Hindlimb muscle (tissue), 1 donor: ENCODE results near the gene SDF2. TPM values are rescaled to one million over a fixed set of nuclear protein-coding genes. Genes with fewer than 3 reads are reported as not detected.
A peak's percentile ranks its signal among the peaks of the same experiment; 100 is the strongest.
"Not testable (repeated sequence)": the region's sequence is repeated elsewhere in the genome, so short reads cannot be mapped to it uniquely, and the experiment has no call there.

Source experiments
- DNase-seq: peaks from one replicate; pipeline ENCODE4 v3.0.0-alpha.2; 2013
- polyA plus RNA-seq: library from polyadenylated mRNA; unstranded; fragments of 120-200 nt; gene quantifications from one replicate; pipeline ENCODE4 v1.2.1, GENCODE V29; 2013; ENCODE audit not compliant: insufficient read length

The SDF2 gene
- polyA plus RNA-seq, 1 donor, result 39.5 TPM

DNA sequence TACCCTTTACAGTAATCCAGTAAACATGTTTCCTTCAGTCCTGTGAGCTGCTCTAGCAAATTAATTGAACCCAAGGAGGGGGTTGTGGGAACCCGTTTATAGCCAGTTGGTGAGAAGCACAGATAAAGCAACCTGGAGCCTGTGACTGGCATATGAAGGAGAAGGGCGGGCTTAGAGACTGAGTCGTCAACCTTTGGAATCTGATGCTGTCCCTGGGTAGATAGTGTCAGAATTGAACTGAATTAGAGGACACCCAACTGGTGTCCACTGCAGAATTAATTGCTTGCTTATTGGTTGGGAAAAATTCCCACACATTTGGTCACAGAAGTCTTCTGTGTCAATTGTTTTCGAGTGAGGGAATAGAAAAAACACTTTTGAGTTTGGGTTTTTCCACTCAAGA, 34.9 kb downstream of the SDF2 start:
- DNase-seq, result no peak

DNA sequence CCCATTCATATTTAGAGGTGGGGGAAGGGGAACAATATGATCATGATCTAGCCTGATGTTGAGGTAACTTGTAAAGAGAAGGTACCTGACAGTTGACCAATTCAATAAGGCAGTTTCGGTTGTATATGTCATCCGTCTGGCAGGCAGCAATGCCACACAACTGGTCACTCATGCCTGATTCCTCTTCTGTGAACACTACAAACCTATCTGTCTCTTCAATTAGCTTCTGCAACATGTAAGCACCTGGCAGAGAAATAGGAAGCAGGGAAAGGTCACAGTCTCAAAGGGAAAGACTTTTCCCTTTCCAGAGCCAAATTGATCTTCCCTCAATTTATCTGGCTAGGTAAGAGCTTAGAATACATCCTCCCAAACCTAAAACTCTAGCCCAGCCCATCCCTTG, 37.6 kb downstream of the SDF2 start:
- no peak for DNase-seq

DNA sequence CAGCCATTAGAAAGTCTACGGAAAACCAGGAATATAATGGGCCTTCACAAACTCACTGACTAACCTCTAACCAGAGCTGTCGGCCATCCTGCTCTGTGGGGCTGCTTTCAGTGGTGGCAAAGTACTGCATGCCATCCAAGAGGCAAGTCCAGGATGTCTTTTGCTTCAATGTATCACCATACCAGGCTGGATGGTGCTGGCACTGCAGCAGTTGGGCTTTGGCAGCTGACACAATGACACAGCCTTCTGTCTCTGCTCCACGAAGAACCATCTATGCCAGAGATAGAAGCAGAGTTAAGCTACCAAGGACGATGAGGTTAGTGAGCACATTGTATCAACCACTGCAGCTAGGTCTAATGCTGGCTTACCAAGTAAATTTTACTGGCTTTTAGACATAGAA, 38.0 kb downstream of the SDF2 start:
- DNase-seq, result no peak

DNA sequence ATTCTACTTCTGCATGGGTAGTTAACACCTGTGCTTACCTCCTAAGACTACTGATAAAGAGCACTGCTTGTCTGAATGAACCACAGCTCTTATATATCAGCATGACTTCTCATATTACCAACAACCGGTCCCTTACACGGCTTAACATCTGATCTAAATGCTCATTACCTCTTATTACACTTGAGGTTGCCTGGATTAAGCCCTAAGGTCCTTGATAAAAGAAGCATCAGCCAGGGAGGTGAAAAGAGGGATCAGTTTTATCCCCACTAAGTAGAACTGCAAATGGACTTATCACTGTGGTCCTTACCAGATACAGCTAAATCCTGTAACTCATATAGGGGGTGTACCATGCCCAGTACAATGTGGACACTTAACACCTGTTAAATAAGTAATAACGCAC, 39.5 kb downstream of the SDF2 start:
- no peak for DNase-seq

DNA sequence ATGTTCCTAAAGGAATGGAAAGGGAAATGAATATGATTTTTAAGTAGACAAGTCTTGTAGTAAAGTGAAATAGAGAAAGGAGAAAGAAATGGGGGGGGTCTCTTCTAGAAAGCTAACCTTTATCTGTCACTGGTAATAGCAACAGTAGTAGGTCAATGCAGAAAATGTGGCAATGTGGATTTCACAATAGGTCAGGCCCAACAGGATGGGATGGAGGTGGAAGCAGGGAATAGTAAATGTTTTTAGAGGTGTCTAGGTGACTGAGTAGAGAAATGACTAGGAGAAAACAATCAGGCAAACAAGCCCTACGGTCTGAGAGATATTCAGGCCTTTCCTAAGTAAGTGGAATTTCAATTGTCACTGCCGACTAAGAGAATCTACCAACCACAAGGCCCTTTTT, 41.7 kb downstream of the SDF2 start:
- no peak for DNase-seq

DNA sequence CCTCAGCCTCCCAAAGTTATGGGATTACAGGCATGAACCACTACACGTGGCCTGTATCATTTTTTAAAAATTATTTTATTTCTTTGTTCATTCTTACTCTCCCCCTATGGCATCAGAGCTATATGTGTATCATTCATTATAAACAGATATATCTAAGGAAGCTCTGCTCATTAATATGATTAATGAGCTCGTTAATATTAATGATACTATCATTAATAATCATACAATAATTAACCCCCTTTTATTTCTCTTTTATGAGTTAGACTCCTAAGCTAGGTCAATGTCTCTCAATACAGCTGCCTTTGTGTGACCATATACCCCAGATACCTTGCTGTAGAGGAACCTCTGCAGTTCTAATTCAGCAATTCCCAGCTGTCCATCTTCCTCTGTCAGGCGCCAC, 43.2 kb downstream of the SDF2 start:
- DNase-seq, result no peak

DNA sequence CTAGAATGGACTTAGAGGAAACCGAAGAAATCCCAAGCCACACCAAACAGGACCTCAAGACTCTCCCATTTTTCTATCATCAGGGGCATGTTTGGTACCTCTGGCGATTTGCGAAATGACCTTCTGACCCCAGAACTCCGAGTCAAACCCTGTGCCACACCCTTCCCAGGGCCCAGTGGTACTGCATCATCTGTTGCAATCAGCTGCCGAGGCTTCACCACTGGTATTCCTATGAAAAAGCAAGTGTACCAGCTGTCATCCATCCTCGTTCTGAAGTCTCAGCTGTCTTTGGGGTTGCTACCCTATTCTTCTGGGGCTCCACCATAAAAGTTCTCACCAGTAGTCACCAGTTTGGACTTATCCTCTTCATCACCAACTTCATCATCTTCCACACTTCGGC, 45.4 kb downstream of the SDF2 start:
- no peak for DNase-seq

DNA sequence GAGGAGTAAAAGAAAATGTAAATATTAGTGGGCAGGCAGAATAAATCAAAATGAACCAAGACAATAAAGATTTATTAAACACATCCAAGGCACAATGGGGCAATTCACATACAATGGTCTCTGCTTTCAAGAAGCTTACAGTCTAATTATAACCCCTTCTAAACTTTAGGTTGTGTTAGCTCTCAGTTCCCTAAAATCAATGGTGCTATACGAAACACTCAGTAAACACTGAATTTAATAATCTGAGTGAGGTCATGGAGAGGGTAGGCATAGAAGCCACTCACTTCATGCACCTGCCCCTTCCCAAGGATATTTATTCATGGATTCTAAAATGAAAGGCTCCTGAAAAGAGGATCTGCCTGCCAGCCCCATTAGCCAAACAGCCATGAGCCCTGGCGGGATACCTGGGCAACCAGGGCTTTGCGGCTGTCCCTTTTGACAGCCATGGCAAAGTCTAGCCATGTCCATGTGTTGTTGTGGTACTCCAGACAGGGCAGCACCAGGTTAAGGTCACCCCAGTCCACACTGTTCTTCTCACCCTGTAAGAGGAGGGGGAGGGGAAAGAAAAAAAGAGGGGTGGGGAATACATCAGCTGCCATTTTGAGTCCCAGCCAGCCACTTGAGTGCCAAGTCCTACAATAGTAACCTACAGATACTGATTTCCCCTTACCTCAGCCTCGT, 46.3 kb downstream of the SDF2 start:
- DNase-seq, result no peak

DNA sequence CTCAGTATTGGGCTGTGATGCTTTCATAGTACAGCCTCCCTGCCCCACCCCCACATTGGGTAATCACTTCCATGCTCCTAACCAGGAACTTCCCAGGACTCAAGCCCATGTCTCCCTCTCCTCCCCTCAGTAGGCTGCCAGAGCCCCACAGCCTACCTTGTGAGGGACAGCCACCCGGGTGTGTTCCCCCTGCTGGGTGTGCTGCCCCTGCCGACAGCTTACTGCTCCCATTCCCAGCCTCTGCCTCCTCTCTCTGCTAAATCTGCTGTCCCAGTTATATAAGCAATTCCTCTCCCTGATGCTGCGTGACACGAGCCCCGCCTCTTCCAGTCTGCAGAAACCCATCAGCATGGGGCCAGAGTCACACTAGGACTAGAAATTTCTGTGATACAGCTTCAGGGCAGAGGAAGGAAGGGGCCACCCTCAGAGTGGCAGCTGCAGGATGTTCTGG, 47.8 kb downstream of the SDF2 start, which contains the start of gene RSKR:
TSS of gene RSKR (minus strand) at position 255 of the 451 bp plus-strand sequence. CDS start at position 231, 24 bp downstream.
- no peak for DNase-seq

DNA sequence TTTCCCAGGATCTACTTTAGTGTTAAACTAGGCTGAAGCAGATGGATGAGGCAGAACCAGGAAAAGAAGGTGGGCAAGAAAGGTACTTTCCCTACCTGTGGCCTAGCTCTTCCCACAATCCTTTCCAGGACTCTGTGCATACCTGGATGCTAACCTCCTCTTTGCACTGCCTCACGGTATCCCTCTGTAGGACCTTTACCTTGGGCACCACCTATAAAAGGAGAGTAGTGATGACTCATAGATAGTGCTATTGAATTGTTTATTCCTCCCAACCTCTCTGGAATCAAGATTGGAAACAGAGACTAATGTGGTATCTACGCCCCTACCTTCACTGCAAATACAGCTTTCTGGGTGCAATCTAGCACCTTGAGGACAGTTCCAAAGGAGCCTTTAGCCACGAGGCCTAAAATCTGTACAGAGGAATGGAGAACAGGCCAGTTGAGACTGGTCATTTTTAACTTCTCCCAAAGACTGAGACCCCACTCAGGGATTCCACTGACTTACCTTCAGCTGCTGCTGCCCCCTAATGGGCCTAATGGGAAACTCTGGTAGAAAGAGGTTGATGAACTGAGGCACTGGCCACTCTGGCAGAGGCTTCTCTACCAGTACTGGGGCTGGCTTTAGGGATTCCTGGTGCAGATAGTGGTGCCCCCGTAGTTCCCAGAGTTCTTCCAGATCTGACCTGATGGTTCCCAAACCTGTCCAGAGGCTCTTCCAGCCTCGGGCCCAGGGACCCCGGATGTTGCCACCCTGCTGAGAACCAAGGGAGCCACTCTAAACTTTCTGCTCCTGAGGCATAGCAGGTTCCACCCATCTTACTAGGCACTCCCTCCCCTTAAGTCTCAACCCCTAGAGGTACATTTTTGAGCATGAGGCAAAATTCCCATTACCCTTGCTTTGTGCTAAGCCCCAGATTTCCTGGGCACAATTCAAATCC, 48.5 kb downstream of the SDF2 start:
- DNase-seq, result peak; percentile 19

DNA sequence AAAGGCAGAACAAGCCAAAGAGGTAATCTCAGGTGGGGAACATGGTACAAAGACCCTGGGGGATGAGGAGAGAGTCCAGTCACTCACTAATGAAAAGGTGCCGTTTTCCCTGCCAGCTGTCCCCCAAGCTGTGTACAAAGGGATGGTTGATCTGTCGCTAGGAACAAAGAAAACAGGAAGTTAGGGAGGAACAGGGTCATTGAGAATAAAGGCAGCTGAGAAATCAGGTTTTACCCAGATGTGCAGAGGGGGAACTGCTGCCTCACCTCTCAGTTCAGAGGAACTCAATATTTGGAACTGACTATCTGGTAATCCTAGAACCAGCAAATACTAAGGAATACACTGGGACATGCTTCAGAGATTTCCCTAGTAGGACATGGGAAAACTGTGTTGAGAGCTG, 49.2 kb downstream of the SDF2 start:
- no peak for DNase-seq

DNA sequence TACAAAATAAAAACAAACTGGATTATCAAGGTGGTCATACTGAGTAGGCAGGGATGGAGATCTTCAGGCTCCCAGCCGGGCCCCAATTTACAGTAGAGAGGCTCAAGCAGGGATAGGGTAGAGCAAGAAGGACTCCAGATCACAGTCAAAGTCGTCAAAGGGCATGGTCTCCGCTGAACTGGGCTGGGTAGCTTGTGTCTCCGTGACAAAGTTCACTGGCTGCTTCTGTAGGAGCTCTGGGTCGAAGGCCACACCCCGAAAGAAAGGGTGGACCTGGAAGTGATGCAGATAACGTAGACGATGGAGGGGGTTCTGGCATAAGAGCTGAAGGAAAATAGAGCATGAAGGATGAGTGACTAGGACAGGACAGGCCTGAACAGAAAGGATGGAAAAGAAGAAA, 51.3 kb downstream of the SDF2 start:
- DNase-seq, result no peak

DNA sequence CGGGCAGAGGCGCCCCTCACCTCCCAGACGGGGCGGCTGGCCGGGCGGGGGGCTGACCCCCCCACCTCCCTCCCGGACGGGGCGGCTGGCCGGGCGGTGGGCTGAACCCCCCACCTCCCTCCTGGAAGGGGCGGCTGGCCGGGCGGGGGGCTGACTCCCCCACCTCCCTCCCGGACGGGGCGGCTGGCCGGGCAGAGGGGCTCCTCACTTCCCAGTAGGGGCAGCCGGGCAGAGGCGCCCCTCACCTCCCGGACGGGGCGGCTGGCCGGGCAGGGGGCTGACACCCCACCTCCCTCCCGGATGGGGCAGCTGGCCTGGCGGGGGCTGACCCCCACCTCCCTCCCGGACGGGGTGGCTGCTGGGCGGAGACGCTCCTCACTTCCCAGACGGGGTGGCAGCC, 57.7 kb downstream of the SDF2 start:
- not testable (repeated sequence) for DNase-seq

DNA sequence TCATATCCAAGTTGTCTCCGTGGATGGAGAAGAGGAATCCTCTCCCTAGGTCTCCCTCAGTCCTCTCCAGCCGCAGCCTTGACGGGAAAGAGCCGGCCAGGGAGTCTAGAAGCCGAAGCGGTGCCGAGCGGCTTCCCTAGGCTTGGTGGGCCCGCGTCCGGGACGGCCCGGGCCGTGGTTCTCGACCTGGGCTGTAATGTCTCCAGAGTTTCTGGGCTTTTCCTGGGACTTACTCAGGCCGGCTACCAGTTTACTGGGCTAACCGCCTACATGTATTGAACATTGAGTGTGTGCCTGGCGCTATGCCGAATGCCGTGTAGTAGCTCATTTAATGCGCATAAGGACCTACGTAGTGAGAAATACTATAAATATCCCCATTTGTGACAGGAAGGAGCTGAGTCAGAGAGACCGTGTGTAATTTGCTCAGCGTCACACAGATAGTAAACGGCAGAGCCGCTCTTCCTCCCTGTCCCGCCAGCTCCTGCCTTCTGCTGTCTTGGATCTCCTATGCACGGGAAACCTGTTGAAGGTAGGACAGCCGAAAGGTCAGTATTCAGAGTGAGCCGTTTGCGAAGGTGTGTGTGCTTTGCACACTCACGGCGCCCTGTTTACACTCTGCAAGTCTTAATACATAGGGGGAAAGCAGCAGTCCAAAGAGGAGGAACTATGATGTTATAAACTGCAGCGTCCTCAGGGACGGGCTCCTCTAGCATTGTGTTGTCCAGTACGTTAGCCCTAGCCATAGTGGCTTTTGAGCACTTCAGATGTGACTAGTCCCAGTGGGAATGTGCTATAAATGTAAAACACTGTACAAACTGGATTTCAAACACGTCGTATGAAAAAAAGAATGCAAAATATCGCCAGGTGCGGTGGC, 62.2 kb downstream of the SDF2 start:
- DNase-seq, result peak; percentile 74

DNA sequence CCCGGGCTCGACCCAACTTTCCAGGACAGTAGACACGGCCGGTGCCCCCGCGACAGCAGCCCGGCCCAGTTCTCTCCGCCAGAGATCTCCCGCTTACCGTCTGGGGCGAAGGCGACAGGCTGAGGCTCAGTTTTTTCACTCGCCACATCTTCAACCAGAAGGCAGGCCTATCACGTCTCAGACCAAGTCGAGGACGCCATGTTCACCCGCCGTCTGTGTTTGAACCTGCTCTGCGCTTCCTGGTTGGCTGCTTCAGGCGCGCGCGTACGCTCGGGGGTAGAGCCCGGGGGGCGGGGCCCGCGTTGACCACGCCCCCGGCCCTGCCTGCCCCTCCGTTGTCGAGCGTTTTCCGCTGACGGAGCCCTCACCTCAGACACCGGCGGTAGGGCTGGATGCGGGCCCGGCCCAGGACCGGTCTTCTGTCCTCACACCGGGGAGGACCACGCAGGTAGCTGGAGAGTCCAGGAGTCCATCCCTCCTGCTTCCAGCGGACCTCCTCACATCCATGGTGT, 62.9 kb downstream of the SDF2 start, which contains the start of gene SPAG5:
TSS of gene SPAG5 (minus strand) at position 227 of the 512 bp plus-strand sequence. CDS start at position 148, 79 bp downstream.
- DNase-seq, result peak; percentile 94

DNA sequence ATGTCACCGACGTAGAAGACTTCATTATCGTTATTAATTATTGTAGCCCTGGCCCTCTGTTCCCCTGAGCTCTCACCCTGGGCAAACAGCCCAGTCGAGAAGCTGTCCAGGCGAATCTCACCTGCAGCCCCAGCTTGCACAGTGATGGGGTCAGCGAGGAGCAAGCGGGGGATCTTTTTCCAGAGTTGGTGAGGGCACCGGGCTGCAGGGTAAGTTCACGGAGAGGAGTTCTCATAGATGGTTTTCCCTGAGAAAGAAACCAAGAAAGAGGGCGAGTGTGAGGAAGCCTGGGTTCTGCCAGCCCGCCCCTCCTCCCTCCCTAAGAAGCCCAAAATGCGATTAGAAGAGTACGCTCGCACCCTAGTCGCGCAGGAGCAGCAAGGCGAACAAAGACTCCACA, 63.3 kb downstream of the SDF2 start:
- no peak for DNase-seq

Other genes starting within 250 kb of the SDF2 start
- not detected for gene SLC13A2, start 188.3 kb downstream of the SDF2 start, polyA plus RNA-seq
- gene FOXN1, start 155.6 kb downstream of the SDF2 start, polyA plus RNA-seq, result 0.12 TPM
- 15.5 TPM for gene UNC119, start 109.3 kb downstream of the SDF2 start, polyA plus RNA-seq
- gene PIGS, start 90.4 kb downstream of the SDF2 start, polyA plus RNA-seq, result 51.9 TPM
- 1.8 TPM for gene ALDOC, start 85.0 kb downstream of the SDF2 start, polyA plus RNA-seq
- 21.7 TPM for gene SPAG5, start 62.9 kb downstream of the SDF2 start, polyA plus RNA-seq
- 17.2 TPM for gene RSKR, start 47.7 kb downstream of the SDF2 start, polyA plus RNA-seq
- 53.0 TPM for gene BLTP2, start 16.7 kb downstream of the SDF2 start, polyA plus RNA-seq
- gene SUPT6H, start 299 bp upstream of the SDF2 start, polyA plus RNA-seq, result 48.0 TPM
- gene PROCA1, start 50.0 kb upstream of the SDF2 start, polyA plus RNA-seq, result 3.5 TPM
- 58.6 TPM for gene RAB34, start 56.0 kb upstream of the SDF2 start, polyA plus RNA-seq
- 1,269 TPM for gene RPL23A, start 58.1 kb upstream of the SDF2 start, polyA plus RNA-seq
- gene TLCD1, start 64.3 kb upstream of the SDF2 start, polyA plus RNA-seq, result 4.0 TPM
- gene NEK8, start 66.9 kb upstream of the SDF2 start, polyA plus RNA-seq, result 3.7 TPM
- gene TRAF4, start 82.1 kb upstream of the SDF2 start, polyA plus RNA-seq, result 75.4 TPM
- 15.4 TPM for gene FAM222B, start 180.9 kb upstream of the SDF2 start, polyA plus RNA-seq
- gene ERAL1, start 193.1 kb upstream of the SDF2 start, polyA plus RNA-seq, result 44.0 TPM
- gene FLOT2, start 235.8 kb upstream of the SDF2 start, polyA plus RNA-seq, result 77.5 TPM
- 3.9 TPM for gene DHRS13, start 241.2 kb upstream of the SDF2 start, polyA plus RNA-seq